Hematopoietic multipotent progenitor cell treated with erythropoietin and hydrocortisone succinate and interleukin-3 and kit ligand, for 4 days (in vitro differentiated cells): ENCODE data around the gene SPOCK1.

ENCODE experiments used
- DNase-seq: peaks from one replicate; pipeline ENCODE4 v3.0.0-alpha.2; 2015

The SPOCK1 gene

DNA sequence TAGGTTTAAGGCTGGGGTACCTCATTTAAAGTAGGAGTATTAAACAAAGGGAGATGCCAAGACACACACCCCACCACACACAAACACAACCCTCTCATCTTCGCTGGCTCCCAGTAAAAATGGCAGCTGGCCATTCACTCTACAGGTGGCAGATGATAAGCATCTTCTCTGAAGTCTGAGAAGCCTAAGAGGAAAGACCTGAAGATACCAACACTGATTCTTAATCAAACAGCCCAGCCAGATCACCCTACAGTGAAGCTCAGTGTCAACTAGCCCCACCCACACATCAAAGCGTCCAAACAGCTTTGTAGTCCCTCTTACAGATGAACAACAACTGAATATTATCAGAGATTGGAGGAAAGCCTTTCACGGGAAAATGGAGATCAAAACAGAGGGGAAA lies 59.5 kb downstream of the SPOCK1 start:
- DNase-seq: no peak

DNA sequence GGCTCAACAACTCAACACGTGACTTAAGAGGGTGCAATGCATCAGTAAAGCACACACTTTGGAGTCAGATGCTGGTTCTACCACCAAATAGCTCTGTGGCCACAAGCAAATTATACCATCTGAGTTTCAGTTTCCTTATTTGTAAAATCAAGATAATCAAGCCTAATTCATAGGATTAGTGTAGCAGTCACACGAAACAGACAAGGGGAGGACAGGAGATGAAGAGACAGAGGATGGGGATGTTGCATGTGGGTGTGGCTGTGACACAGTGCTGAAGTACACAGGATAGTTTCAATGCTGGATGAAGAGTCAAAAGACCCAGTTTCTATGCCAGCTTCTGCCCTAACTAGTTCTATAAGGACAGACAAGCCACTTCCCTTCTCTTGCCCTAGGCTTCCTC lies 60.2 kb downstream of the SPOCK1 start:
- DNase-seq: no peak

DNA sequence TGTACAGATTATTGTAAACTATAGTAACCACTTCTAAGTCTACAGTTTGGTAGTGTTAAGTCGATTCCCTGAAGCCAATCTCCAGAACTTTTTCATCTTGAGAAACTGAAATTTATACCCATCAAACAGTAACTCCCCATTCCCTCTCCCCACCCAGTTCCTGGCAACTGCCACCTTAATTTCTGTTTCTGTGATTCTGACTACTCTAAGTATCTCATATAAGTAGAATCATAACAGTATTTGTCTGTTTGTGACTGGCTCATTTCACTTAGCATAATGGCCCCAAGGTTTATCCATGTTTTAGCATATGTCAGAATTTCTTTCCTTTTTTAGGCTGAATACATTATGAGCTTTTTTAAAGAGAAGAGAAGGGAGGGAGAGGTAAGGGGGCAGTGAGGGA lies 61.4 kb downstream of the SPOCK1 start:
- no peak for DNase-seq

DNA sequence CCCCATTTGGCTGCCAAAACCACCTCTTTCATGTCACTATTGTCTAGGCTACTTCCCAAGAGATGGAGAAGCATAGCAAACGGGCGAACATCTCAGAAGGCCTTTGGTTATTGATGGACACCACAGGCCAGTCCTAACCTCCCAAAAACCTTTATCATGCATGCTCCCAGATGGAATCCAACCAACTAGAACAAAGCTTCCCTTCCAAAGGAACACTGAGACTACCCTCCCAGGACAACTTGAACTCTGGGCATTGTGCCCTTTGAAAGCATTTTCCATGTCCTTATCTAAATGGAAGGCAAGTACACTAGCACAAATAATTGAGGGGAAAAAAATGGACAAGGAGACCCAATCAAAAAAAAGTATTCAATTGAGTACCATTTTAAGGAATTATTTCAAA lies 65.6 kb downstream of the SPOCK1 start:
- no peak for DNase-seq

DNA sequence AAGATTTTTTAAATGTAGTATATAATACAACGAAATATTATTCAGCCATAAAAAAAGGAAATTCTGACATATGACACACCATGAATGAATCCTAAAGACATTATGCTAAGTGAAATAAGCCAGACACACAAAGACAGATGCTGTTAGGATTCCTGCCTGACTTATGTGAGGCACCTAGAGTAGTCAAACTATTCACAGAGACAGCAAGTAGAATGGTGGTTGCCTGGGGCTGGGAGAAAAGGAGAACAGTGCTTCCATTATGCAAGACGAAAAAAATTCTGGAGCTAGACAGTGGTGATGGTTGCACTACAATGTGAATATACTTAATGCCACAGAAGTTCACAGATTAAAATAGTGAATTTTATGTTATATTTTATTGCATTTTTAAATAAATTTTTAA lies 66.8 kb downstream of the SPOCK1 start:
- DNase-seq: no peak

- no peak for DNase-seq
Observed at GRCh38 chr5:137431051-137431450, 68.1 kb downstream of the SPOCK1 start.

GRCh38 chr5:137415231-137415681 lies 83.9 kb downstream of the SPOCK1 start:
- no peak for DNase-seq

- DNase-seq: no peak
Observed at GRCh38 chr5:137414112-137414755, 84.9 kb downstream of the SPOCK1 start.

- DNase-seq: no peak
Observed at GRCh38 chr5:137412136-137412535, 87.0 kb downstream of the SPOCK1 start.

DNA sequence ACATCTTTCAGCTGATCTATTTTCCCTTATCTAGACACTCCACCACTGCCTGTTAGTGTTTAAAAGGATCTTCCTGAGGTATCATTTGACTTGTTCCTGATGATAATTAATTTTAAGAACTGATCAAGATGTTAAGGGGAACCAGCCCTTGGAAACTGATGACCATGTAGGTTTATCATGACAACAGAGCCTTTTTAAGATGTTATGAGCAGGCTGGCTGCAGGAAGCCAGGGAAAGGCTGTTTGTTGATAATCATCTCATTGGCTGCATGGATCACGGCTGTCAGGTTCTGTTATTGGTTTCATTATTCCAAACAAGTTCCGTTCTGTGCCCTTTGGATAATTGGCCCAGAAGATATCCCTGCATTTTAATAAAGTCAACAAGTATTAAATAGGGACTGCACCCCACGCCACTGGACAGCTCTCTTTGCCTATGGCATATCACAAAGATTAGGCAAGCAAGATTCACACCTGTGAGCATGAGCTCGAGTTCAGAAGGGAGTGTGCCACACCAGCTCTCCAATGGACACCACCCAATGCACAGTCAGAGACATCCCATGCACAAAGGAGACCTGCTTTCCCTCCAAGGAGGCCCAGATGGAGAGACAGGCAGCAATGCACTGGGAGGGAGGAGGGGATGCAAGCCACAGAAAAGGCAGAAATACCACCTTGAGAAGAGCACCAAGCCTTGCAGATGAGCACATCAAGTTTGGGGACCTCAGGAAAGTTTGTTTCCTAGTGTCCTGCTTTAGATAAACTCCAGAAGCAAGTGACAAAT lies 88.7 kb downstream of the SPOCK1 start:
- DNase-seq: no peak

DNA sequence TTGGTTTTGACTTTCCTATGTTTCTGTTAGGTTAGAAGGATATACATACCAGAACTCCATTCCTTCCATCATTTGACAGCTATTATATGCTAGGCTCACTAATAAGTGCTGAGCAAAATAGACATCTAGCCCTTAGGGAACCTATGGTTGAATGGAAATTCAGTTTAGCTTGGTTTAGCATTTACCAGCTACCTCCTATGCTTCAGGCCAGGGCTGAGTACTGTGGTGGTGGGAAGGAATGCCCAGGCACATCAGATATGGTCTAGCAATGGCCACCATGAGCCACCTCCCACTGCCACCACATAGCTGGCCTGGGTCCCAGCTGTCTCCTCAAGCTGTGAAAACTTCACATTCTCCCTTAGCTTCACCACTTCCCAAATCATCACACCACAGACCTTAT lies 89.4 kb downstream of the SPOCK1 start:
- no peak for DNase-seq

DNA sequence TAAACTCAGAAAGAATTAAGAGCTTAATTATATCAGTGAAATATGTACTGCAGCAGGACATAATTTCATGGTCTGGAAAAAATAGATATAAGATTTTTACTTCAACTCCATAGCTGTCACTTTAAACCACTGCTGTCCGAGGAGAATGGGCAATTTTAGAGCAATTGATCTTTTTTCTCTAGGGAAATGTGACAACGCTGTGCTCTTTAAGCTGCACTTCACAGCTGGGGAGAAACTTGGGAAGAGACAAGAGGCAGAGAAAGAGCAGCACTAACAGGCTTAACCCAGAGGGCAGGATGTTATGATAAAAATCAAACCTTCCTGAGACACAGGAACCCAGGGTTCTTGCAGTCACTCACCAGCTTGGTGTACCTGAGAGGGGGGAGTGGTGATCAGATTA lies 92.0 kb downstream of the SPOCK1 start:
- DNase-seq: no peak

GRCh38 chr5:137405393-137405792 lies 93.7 kb downstream of the SPOCK1 start:
- DNase-seq: no peak

GRCh38 chr5:137403869-137404268 lies 95.3 kb downstream of the SPOCK1 start:
- no peak for DNase-seq

- DNase-seq: no peak
Observed at GRCh38 chr5:137402436-137403187, 96.5 kb downstream of the SPOCK1 start.

- DNase-seq: no peak
Observed at GRCh38 chr5:137401946-137402345, 97.2 kb downstream of the SPOCK1 start.

DNA sequence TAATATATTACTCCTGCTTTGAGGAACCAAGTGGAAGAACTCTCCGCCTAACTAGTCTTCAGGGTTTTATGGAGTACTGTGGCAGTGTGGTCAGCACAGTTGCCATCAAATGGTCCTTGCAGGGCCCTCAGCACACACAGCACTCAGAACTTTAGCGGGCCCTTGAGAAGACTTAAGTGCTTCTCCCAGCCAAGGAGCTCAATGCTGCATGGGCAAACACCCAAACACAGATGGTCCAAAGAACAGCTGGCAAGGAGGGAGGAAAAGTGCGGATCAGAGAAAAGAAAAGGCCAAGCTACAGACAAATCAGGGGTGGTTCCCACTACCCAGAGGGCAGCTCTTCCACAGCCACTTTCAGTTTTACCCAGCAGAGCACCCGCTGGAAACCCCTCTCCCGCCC lies 98.6 kb downstream of the SPOCK1 start:
- DNase-seq: no peak

- no peak for DNase-seq
Observed at GRCh38 chr5:137399911-137400310, 99.2 kb downstream of the SPOCK1 start.

GRCh38 chr5:137398751-137399150 lies 100.4 kb downstream of the SPOCK1 start:
- no peak for DNase-seq

- no peak for DNase-seq
Observed at GRCh38 chr5:137398154-137398553, 101.0 kb downstream of the SPOCK1 start.

DNA sequence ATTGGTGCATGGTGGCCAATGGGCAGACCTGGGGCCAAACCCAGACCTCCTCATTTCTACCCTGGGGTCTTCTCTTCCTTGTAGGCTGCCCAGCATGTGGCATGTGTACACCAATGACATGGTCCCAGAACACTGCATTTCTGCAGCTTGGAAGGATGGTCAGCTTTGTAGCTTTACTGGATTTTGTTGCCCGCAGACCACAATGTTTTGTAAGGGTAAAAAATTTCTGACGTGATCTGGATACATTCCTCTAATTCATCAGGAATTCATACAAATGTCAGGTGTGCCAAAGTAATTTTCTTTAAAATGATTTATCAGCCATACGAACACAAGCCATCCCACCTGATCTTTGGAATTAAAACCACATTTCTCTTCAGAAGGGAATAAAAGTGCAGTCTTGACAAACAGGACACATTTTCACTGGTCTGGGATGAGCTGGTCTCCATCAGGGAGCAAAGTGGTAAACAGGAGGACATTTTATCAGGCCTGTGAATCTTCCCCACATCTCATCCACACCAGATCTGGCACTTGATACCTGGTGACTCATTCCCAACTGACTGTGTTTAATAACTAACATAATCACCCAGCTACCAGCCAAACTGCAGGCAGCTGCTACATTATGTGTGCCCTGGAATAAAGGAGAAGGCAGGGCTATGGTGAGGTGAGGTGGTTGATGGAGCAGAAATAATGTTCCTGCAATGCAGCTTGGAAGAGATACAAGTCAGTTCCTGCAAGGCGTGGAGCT lies 103.9 kb downstream of the SPOCK1 start:
- no peak for DNase-seq

- no peak for DNase-seq
Observed at GRCh38 chr5:137394380-137394779, 104.7 kb downstream of the SPOCK1 start.
